ENCODE data around the gene TTC34.

- no peak for TF ChIP-seq CTCF (IDR thresholded peaks at IDR 0.05)
- no peak for TF ChIP-seq POLR2A (IDR thresholded peaks at IDR 0.05)
Observed at GRCh38 chr1:2783435-2784397, 17.8 kb downstream of the TTC34 start.
